Measurements from ENCODE around the gene TSHR. TPM values are rescaled to one million over a fixed set of nuclear protein-coding genes. Genes with fewer than 3 reads are reported as not detected.
"Not testable (repeated sequence)": the region's sequence is repeated elsewhere in the genome, so short reads cannot be mapped to it uniquely, and the experiment has no call there.

The TSHR gene
- total RNA-seq, 4 donors from 2014 or later = 0.84 TPM; not detected in 3

- no peak for TF ChIP-seq POLR2A (IDR thresholded peaks at IDR 0.05)
- no peak for TF ChIP-seq CTCF (IDR thresholded peaks at IDR 0.05)
- no peak for TF ChIP-seq EP300 (IDR thresholded peaks at IDR 0.05)
- no peaks in the 10 kb centered on the region for H3K9me3 ChIP-seq
- no peak for DNase-seq (ENCODE audit: low spot score in 2 of 2)
- H3K36me3 ChIP-seq = no peaks in the 10 kb centered on the region
- H3K27me3 ChIP-seq = no peaks in the 10 kb centered on the region
- H3K4me3 ChIP-seq = peak overlapping the region in 1 of 4 donors; percentile 9
- 47 to 51% methylated on average over 1 of the region's 1 CpG for WGBS, 2 donors
- H3K4me1 ChIP-seq = peaks cover 0 to 5% (median 0%) of the 10 kb centered on the region in 4 donors
- H3K27ac ChIP-seq = peak overlapping the region in 2 of 4 donors; percentile 13 to 30
Observed at GRCh38 chr14:81018684-81019083, 63.3 kb downstream of the TSHR start.

- DNase-seq (ENCODE audit: low spot score in 2 of 2) = not testable (repeated sequence)
Observed at GRCh38 chr14:81019113-81019512, 63.7 kb downstream of the TSHR start.

GRCh38 chr14:81023095-81023710 is 67.8 kb downstream of the TSHR start:
- H3K4me1 ChIP-seq = peaks cover 0 to 4% (median 0%) of the 10 kb centered on the region in 4 donors
- TF ChIP-seq EP300 (IDR thresholded peaks at IDR 0.05) = no peak
- no peak overlapping the region for H3K4me3 ChIP-seq
- no peaks in the 10 kb centered on the region for H3K27me3 ChIP-seq
- H3K27ac ChIP-seq = no peak overlapping the region
- H3K36me3 ChIP-seq = no peaks in the 10 kb centered on the region
- DNase-seq (ENCODE audit: low spot score in 2 of 2) = no peak
- H3K9me3 ChIP-seq = no peaks in the 10 kb centered on the region

More at GRCh38 chr14:81019113-81019512, 63.7 kb downstream of the TSHR start:
- H3K4me3 ChIP-seq, H3K9me3 ChIP-seq, H3K36me3 ChIP-seq, H3K27ac ChIP-seq, H3K4me1 ChIP-seq, H3K27me3 ChIP-seq: not testable (repeated sequence)
- 95 to 98% methylated on average over 2 of the region's 2 CpGs for WGBS, 2 donors

GRCh38 chr14:81028461-81028860 is 73.0 kb downstream of the TSHR start:
- no peaks in the 10 kb centered on the region for H3K4me1 ChIP-seq
- DNase-seq (ENCODE audit: low spot score in 2 of 2) = no peak
- H3K4me3 ChIP-seq = no peak overlapping the region
- 86 to 90% methylated on average over 1 of the region's 1 CpG for WGBS, 2 donors
- no peak overlapping the region for H3K27ac ChIP-seq
- H3K36me3 ChIP-seq = no peaks in the 10 kb centered on the region
- TF ChIP-seq CTCF (IDR thresholded peaks at IDR 0.05) = no peak
- TF ChIP-seq EP300 (IDR thresholded peaks at IDR 0.05) = no peak
- TF ChIP-seq POLR2A (IDR thresholded peaks at IDR 0.05) = no peak
- no peaks in the 10 kb centered on the region for H3K9me3 ChIP-seq
- H3K27me3 ChIP-seq = no peaks in the 10 kb centered on the region

- no peak for TF ChIP-seq CTCF (IDR thresholded peaks at IDR 0.05)
- TF ChIP-seq POLR2A (IDR thresholded peaks at IDR 0.05) = no peak
- no peak for TF ChIP-seq EP300 (IDR thresholded peaks at IDR 0.05)
- no peaks in the 10 kb centered on the region for H3K36me3 ChIP-seq
- H3K9me3 ChIP-seq = peaks cover 0 to 6% (median 1%) of the 10 kb centered on the region in 4 donors
- no peak for DNase-seq (ENCODE audit: low spot score in 2 of 2)
- H3K27ac ChIP-seq = no peak overlapping the region
- H3K27me3 ChIP-seq = no peaks in the 10 kb centered on the region
- no peaks in the 10 kb centered on the region for H3K4me1 ChIP-seq
- no peak overlapping the region for H3K4me3 ChIP-seq
- 59 to 64% methylated on average over 3 of the region's 3 CpGs for WGBS, 2 donors
Observed at GRCh38 chr14:81031488-81031887, 76.1 kb downstream of the TSHR start.

GRCh38 chr14:81033698-81034240 is 78.3 kb downstream of the TSHR start:
- peaks cover 0 to 7% (median 1%) of the 10 kb centered on the region in 4 donors for H3K9me3 ChIP-seq
- no peak for DNase-seq (ENCODE audit: low spot score in 2 of 2)
- H3K36me3 ChIP-seq = no peaks in the 10 kb centered on the region
- no peak overlapping the region for H3K4me3 ChIP-seq
- peak in 1 of 2 donors; percentile 8 for TF ChIP-seq EP300 (IDR thresholded peaks at IDR 0.05)
- TF ChIP-seq CTCF (IDR thresholded peaks at IDR 0.05) = no peak
- no peak for TF ChIP-seq POLR2A (IDR thresholded peaks at IDR 0.05)
- 5 to 46% methylated on average over 1 of the region's 1 CpG for WGBS, 2 donors
- H3K4me1 ChIP-seq = no peaks in the 10 kb centered on the region
- H3K27me3 ChIP-seq = no peaks in the 10 kb centered on the region
- no peak overlapping the region for H3K27ac ChIP-seq

Data from tibial nerve (tissue), 4 donors.